Measurements from ENCODE around the gene SLC39A1. TPM values are rescaled to one million over a fixed set of nuclear protein-coding genes. Genes with fewer than 3 reads are reported as not detected.
A peak's percentile ranks its signal among the peaks of the same experiment; 100 is the strongest.

SLC39A1 gene
- total RNA-seq, 2 donors from 2014 or later = 102 to 136 TPM

- DNase-seq (ENCODE audit: low spot score) (no peak), ATAC-seq (ENCODE audit: insufficient number of reproducible peaks, low FRiP score, low read depth) (no peak)
- Histone ChIP-seq H3K27ac (peak overlapping the region; percentile 26 to 90), H3K27me3 (replicated peaks; ENCODE audit: insufficient read depth) (no peaks in the 10 kb centered on the region), H3K4me3 (peak overlapping the region; percentile 98), H3K9me3 (no peaks in the 10 kb centered on the region), H3K36me3 (peaks cover 17% of the 10 kb centered on the region), H3K4me1 (ENCODE audit: control insufficient read depth in 1 of 2, low read depth in 2 of 2) (peaks cover 36 to 58% of the 10 kb centered on the region in 2 donors)
- TF ChIP-seq CTCF (IDR thresholded peaks at IDR 0.05) = no peak
These were observed 4.4 kb downstream of the SLC39A1 start for GRCh38 chr1:153958961-153959260.

DNA sequence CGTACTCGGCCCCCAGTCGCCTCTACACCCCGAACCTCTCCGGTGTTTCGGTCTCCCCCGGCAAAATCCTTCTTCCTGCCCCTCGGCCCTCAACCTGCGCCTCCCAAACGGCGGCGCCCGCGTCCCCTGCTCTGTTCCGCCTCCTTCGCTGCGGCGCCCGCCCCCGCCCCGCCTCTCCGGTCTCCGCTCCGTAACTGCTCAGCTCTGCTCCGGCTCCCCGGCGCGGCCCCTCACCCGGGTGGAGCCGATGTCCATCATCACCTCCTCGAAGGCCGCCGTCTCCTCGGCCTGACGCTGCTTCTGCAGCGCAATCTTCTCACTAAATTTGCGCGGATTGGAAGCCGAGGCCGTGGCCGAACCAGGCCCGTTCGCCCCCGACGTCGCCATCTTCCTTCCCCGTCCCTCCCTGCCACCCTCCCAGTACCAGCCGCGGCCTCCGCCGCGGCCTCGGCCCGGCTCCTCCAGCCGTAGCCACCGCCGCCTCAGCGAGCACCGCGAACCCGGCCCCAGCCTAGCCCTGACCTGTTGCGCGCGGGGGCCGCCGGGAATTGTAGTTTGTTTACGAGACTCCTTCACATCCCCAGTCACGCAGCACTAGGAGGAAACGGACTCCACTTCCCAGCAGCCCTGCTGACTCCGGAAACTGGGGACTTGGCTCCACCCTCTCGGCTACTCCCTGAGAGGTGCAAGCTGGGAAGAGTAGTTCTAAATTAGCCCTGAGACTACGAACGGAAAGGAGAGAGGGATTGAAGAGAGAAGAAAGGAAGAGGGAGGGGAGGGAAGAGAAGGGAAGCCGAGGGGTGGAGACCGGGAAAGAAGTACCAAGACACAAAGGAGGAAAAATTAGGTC, 5.0 kb downstream of the SLC39A1 start, which contains the start of gene CRTC2:
Gene CRTC2 (minus strand): TSS at position 502 of the 850 bp plus-strand sequence. CDS start 115 bp downstream, at position 387.
- Histone ChIP-seq H3K9me3 (no peaks in the 10 kb centered on the region), H3K4me1 (ENCODE audit: control insufficient read depth in 1 of 2, low read depth in 2 of 2) (peaks cover 35 to 57% of the 10 kb centered on the region in 2 donors), H3K36me3 (peaks cover 20% of the 10 kb centered on the region), H3K27me3 (replicated peaks; ENCODE audit: insufficient read depth) (no peaks in the 10 kb centered on the region), H3K27ac (peak within 1 kb of the TSS; percentile 84 to 90), H3K4me3 (peak within 1 kb of the TSS; percentile 98)
- DNase-seq (ENCODE audit: low spot score) (peak; percentile 99), ATAC-seq (ENCODE audit: insufficient number of reproducible peaks, low FRiP score, low read depth) (peak; percentile 75)
- no peak for TF ChIP-seq CTCF (IDR thresholded peaks at IDR 0.05)

- ATAC-seq (ENCODE audit: insufficient number of reproducible peaks, low FRiP score, low read depth) = no peak
- TF ChIP-seq CTCF (IDR thresholded peaks at IDR 0.05) = no peak
- Histone ChIP-seq H3K27me3 (replicated peaks; ENCODE audit: insufficient read depth) (no peaks in the 10 kb centered on the region), H3K4me3 (peak overlapping the region; percentile 98), H3K9me3 (no peaks in the 10 kb centered on the region), H3K36me3 (peaks cover 24% of the 10 kb centered on the region), H3K27ac (peak overlapping the region; percentile 84 to 90), H3K4me1 (ENCODE audit: control insufficient read depth in 1 of 2, low read depth in 2 of 2) (peaks cover 35 to 54% of the 10 kb centered on the region in 2 donors)
- DNase-seq (ENCODE audit: low spot score) = no peak
These were observed 5.6 kb downstream of the SLC39A1 start for GRCh38 chr1:153957744-153958110.

- no peak for ATAC-seq (ENCODE audit: insufficient number of reproducible peaks, low FRiP score, low read depth)
- TF ChIP-seq CTCF (IDR thresholded peaks at IDR 0.05) = no peak
- Histone ChIP-seq H3K27me3 (replicated peaks; ENCODE audit: insufficient read depth) (no peaks in the 10 kb centered on the region), H3K4me3 (peak overlapping the region; percentile 98), H3K36me3 (peaks cover 29% of the 10 kb centered on the region), H3K9me3 (no peaks in the 10 kb centered on the region), H3K4me1 (ENCODE audit: control insufficient read depth in 1 of 2, low read depth in 2 of 2) (peaks cover 31 to 49% of the 10 kb centered on the region in 2 donors), H3K27ac (peak overlapping the region; percentile 84 to 90)
- DNase-seq (ENCODE audit: low spot score) = no peak
These were observed 6.2 kb downstream of the SLC39A1 start for GRCh38 chr1:153956997-153957715.

GRCh38 chr1:153954826-153955225, 8.5 kb downstream of the SLC39A1 start:
- Histone ChIP-seq H3K4me3 (no peak overlapping the region), H3K9me3 (no peaks in the 10 kb centered on the region), H3K4me1 (ENCODE audit: control insufficient read depth in 1 of 2, low read depth in 2 of 2) (peaks cover 25 to 32% of the 10 kb centered on the region in 2 donors), H3K36me3 (peaks cover 46% of the 10 kb centered on the region), H3K27ac (no peak overlapping the region), H3K27me3 (replicated peaks; ENCODE audit: insufficient read depth) (no peaks in the 10 kb centered on the region)
- DNase-seq (ENCODE audit: low spot score) (no peak), ATAC-seq (ENCODE audit: insufficient number of reproducible peaks, low FRiP score, low read depth) (no peak)
- TF ChIP-seq CTCF (IDR thresholded peaks at IDR 0.05) = no peak

Measured in thoracic aorta (tissue), 2 donors.